GM21786 (cell line): ENCODE results near the gene SNX25.
A peak's percentile ranks its signal among the peaks of the same experiment; 100 is the strongest.

Experiments
- ATAC-seq: cut with Tn5 transposase; IDR thresholded peaks from one replicate; pipeline ENCODE4 v1.9.1; 2021; ENCODE audit not compliant: unreplicated experiment

The SNX25 gene

GRCh38 chr4:185258741-185259140 is 49.3 kb downstream of the SNX25 start:
- ATAC-seq: peak; percentile 31

DNA sequence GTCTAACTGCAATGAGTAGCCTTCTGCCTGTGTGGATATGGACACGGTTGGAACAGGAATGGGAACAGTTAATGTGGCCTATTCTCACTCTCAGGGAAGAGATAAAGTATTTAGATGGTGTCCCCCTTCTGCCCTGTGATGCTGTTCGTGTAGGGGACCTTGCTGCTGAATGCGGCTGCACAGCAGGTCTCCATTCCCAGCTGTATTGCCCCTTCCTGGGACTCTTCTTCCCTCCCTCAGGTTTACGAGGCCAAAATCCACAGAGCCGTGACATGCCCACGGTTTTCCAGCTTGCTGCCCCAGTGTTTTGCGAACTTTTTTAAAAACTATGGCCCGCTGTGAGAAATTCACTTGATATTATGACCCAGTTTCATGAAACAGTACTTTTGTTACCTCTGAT is 50.3 kb downstream of the SNX25 start:
- ATAC-seq: no peak

DNA sequence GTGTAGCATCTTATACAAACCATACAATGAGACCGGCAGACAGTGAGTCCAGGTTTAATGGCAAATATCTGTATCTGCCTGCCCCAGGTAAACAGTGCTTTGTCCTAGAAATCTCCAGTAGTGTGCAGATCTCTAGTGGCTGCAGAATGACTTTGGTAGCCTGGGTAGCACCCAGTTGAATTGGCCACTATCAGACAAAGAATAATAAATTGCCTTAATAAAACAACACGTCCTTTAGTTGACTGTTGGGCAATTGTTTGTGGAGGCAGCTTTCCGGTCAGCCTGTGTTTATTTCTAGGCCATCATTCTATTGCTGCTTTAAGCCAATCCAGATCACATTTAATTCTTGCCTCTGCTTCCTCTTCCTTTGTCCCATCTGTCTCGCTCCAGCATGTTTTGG is 52.5 kb downstream of the SNX25 start:
- ATAC-seq: no peak

DNA sequence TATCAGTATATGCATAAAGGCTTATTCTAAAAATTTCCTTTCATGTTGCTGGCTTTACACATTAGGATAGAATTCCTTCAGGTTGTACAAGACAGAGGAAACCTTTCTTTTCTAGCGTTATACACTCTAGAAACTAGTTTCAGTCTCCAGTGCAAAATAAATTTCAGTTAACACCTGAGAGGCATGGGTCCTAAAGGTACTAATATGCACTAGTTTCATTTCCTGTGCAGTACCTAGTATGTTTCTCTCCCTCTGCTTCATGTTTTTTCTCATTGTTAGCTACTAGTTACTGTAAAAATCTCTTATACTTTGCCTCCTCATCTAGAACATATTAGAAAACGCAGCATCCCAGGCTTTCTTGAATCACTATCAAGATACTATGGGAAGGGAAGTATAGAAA is 54.0 kb downstream of the SNX25 start:
- peak; percentile 68 for ATAC-seq

DNA sequence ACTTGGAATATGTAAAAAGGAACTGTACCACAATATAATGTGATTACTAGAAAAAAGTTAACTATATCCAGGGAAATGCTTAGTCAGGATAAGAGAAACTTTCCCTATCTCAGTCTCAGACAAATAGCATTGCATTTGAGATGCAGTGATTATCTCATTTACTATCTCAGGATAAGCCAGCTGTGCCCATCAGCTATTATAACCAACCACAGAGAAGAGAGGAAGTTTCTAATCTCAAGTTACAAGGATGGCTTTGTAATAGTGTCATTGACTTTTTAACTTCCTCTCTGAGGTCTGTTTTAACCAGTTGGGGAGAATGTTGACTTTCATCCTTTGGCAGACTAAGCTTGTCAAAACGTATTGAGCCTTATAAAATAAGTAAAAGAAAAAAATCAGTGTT is 56.5 kb downstream of the SNX25 start:
- ATAC-seq: peak; percentile 80

DNA sequence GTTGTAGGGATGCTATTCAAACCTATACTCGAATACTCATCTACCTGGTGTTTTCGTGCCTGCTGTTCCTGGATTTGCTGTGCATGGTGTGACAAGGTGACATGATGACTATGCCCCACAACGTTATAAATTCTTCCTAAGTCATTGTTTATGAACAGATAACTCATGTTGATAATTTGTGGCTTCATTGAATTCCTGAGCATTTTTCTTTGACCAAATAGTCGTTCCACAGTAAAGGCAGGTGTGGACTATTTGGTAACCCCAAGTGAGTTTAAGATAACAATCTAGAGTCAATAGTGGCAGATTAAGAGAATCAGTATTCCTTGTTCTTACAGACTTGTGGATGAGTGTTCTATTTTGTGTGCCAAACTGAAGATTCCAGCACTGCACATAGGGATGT is 59.9 kb downstream of the SNX25 start:
- no peak for ATAC-seq

- no peak for ATAC-seq
Observed at GRCh38 chr4:185270037-185270436, 60.6 kb downstream of the SNX25 start.

GRCh38 chr4:185270885-185271284 is 61.5 kb downstream of the SNX25 start:
- no peak for ATAC-seq

- ATAC-seq: no peak
Observed at GRCh38 chr4:185272245-185272644, 62.8 kb downstream of the SNX25 start.

GRCh38 chr4:185275501-185275900 is 66.1 kb downstream of the SNX25 start:
- no peak for ATAC-seq

GRCh38 chr4:185276036-185276435 is 66.6 kb downstream of the SNX25 start:
- ATAC-seq: no peak

GRCh38 chr4:185278716-185279115 is 69.3 kb downstream of the SNX25 start:
- ATAC-seq: no peak

GRCh38 chr4:185280608-185281007 is 71.2 kb downstream of the SNX25 start:
- peak; percentile 37 for ATAC-seq

DNA sequence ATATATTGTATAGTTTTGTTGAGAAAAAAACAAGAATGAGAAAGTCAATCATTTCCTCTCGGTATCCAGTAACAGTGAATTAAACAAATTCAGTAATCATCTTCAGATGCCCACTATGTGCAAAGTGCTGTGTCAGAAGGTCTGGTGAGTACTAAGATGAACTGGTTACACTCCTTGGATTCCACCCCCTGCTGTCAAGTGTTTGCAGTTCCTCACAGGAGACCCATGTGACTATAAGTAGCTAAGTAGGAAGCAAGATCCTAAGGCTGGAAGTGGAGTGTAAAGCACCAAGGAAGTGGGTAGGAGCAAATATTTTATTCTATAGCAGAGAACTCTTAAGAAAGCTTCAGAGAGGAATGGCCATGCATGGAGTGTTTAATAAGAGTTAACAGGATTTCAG is 73.6 kb downstream of the SNX25 start:
- ATAC-seq: no peak

DNA sequence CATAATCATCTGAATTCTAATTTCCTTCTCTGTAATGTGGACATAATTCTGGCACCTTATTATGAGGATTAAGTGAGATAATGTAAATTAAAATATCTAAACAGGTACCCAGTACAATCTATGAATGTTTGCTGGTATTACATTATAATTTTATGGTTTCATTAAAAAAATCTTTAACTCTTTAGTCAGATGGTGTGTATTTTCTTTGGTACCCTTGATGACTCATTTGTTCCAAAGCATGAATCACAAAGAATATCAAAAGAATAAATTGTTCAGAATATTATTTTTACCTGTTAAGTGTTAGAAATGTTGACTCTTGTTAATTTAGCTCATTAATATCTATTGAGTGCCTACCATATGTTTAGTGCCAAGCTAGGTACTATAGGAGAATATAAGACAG is 74.3 kb downstream of the SNX25 start:
- ATAC-seq: no peak

DNA sequence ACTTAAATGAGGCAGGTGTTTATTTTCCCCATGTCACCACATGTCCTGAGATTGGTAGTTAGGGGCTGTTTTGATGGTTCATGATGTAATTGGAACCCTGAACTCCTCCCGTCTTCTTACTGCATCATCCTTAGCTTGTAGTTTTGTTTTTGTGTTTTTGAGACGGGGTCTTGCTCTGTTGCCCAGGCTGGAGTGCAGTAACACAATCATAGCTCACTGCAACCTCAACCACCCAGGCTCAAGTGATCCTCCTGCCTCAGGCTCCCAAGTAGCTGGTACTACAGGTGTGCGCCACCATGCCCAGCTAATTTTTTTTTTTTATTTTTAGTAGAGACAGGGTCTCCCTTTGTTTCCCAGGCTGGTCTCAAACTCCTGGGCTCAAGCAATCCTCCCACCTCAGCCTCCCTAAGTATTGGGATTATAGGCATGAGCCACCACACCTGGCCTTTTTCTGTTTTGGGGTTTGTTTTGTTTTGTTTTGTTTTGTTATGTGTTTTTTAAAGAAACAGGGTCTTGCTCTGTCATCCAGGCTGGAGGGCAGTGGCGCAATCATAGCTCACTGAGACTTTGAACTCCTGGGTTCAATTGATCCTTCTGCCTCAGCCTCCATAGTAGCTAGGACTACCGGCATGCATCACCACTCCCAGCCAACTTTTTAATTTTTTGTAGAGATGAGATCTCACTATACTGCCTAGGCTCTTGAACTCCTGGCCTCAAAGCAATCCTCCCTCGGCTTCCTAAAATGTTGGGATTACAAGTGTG is 76.4 kb downstream of the SNX25 start:
- no peak for ATAC-seq

DNA sequence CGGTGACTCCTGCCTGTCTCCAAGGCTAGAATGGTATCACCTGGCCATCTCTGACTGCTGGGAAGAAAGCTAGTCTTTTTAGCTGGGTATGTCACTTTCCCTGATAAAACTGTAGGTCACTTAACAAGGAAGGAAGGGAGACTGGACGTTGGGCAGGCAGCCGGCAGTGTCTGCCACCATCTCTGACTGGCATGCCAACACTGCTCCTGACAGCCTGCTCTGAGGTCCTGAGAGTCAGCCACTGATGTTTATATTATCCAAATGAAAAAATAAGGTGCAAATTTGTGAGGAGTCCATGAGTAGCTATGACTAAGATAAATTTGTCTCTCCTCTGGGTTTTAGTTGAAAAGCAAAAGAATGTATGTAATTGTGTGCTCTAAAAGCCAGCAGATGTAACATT is 77.2 kb downstream of the SNX25 start:
- ATAC-seq: no peak

- ATAC-seq: no peak
Observed at GRCh38 chr4:185287031-185287430, 77.6 kb downstream of the SNX25 start.

- no peak for ATAC-seq
Observed at GRCh38 chr4:185290018-185290607, 80.7 kb downstream of the SNX25 start.

- ATAC-seq: no peak
Observed at GRCh38 chr4:185290656-185291055, 81.3 kb downstream of the SNX25 start.

GRCh38 chr4:185293202-185293601 is 83.8 kb downstream of the SNX25 start:
- ATAC-seq: no peak

GRCh38 chr4:185296665-185297460 is 87.5 kb downstream of the SNX25 start:
- ATAC-seq: no peak
